ENCODE results near the gene THOC6. TPM values are rescaled to one million over a fixed set of nuclear protein-coding genes. Genes with fewer than 3 reads are reported as not detected.

THOC6 gene
- total and polyA plus RNA-seq, 2 experiments from 2014 or later = 71.4 to 90.6 TPM

DNA sequence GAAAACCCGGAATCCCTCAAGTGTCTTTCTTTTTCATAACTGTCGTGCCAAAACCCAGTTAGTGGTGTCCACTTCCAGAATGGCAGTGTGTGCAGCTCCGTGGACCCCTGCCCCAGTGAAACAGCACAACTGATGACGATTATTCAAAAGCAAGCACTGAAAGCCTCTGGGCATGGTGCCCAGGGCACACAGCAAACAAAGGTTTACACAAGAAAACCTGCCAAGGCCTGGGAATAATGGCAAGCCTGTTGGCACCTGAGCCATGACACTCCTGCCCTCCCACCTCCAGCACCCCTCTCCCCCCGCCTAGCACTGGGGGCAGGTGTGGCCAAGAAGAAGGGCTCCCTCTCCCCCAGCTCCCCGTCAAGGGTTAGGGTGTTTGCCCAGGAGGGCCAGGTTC is 46.4 kb upstream of the THOC6 start:
- H4K20me1 ChIP-seq (replicated peaks; ENCODE audit: insufficient read depth) = peaks cover 8% of the 10 kb centered on the region; the same call in 1 of the 2 replicates
- Mint-ChIP-seq H3K4me3 (0 out of 3 replicates have a peak overlapping the region, but pooled peaks have one; percentile 19), H3K9me3 (peaks cover 2% of the 10 kb centered on the region; the same call in 2 of the 3 replicates), H3K36me3 (ENCODE audit: low read depth) (peaks cover 31% of the 10 kb centered on the region), H3K4me1 (peaks cover 21% of the 10 kb centered on the region), H3K27me3 (ENCODE audit: insufficient read depth, low read depth, poor library complexity) (peaks cover 14% of the 10 kb centered on the region), H3K27ac (no peak overlapping the region)
- no peak for TF ChIP-seq ETS1 (IDR thresholded peaks at IDR 0.05)
- TF ChIP-seq ZNF331 (CRISPR knock-in tag; IDR thresholded peaks at IDR 0.05; ENCODE audit: low read depth) = no peak
- H3K9me2 ChIP-seq (ENCODE audit: insufficient read depth) = no peaks in the 10 kb centered on the region
- no peak overlapping the region for H3K4me3 ChIP-seq
- H3K27me3 ChIP-seq (ENCODE audit: insufficient read depth) = no peaks in the 10 kb centered on the region
- peaks cover 24% of the 10 kb centered on the region for H3F3A ChIP-seq (replicated peaks; ENCODE audit: low read depth)
- H3K36me3 ChIP-seq (ENCODE audit: insufficient read depth) = 0 out of 2 replicates have a peak, but pooled peaks cover 3% of the 10 kb centered on the region
- no peak overlapping the region for H3K27ac ChIP-seq (ENCODE audit: low read depth)
- H2AFZ ChIP-seq = no peak overlapping the region
- no peak overlapping the region for H3K4me2 ChIP-seq
- DNase-seq (ENCODE audit: low spot score) = no peak
- no peak for ATAC-seq
- peaks cover 16% of the 10 kb centered on the region for H3K4me1 ChIP-seq (ENCODE audit: insufficient read depth)
- peaks cover 14% of the 10 kb centered on the region for H3K79me2 ChIP-seq (replicated peaks; ENCODE audit: insufficient read depth)

GRCh38 chr16:2979669-2980226 is 44.1 kb upstream of the THOC6 start:
- H3K36me3 Mint-ChIP-seq (ENCODE audit: low read depth) = peaks cover 22% of the 10 kb centered on the region
- peak overlapping the region; percentile 81 for H2AFZ ChIP-seq
- no peak overlapping the region for H3K27ac Mint-ChIP-seq
- 0 out of 2 replicates have a peak, but pooled peaks cover 3% of the 10 kb centered on the region for H3K36me3 ChIP-seq (ENCODE audit: insufficient read depth)
- H3K27me3 Mint-ChIP-seq (ENCODE audit: insufficient read depth, low read depth, poor library complexity) = peaks cover 17% of the 10 kb centered on the region
- TF ChIP-seq JUNB (IDR thresholded peaks at IDR 0.05; ENCODE audit: unreplicated experiment) (no peak), REST (IDR thresholded peaks at IDR 0.05; ENCODE audit: unreplicated experiment) (peak; percentile 17), EZH2phosphoT487 (IDR thresholded peaks at IDR 0.05; ENCODE audit: unreplicated experiment) (no peak), ETS1 (IDR thresholded peaks at IDR 0.05) (no peak), STAT1 (IDR thresholded peaks at IDR 0.05; ENCODE audit: unreplicated experiment) (no peak)
- DNase-seq (ENCODE audit: low spot score) (peak; percentile 46), ATAC-seq (peak; percentile 12)
- H3F3A ChIP-seq (replicated peaks; ENCODE audit: low read depth) = peaks cover 19% of the 10 kb centered on the region
- peaks cover 8% of the 10 kb centered on the region; the same call in 1 of the 2 replicates for H4K20me1 ChIP-seq (replicated peaks; ENCODE audit: insufficient read depth)
- H3K79me2 ChIP-seq (replicated peaks; ENCODE audit: insufficient read depth) = peaks cover 14% of the 10 kb centered on the region
- peak overlapping the region; percentile 86 for H3K4me3 ChIP-seq
- H3K4me1 ChIP-seq (ENCODE audit: insufficient read depth) = peaks cover 22% of the 10 kb centered on the region
- no peaks in the 10 kb centered on the region for H3K9me2 ChIP-seq (ENCODE audit: insufficient read depth)
- H3K4me3 Mint-ChIP-seq = peak overlapping the region; percentile 85
- H3K27ac ChIP-seq (ENCODE audit: low read depth) = no peak overlapping the region
- peak overlapping the region; percentile 92 for H3K4me2 ChIP-seq
- peaks cover 22% of the 10 kb centered on the region for H3K4me1 Mint-ChIP-seq
- H3K27me3 ChIP-seq (ENCODE audit: insufficient read depth) = no peaks in the 10 kb centered on the region
- peaks cover 2% of the 10 kb centered on the region; the same call in 2 of the 3 replicates for H3K9me3 Mint-ChIP-seq

Data from GM23338 (cell line).